Measurements from ENCODE around the gene PLEKHA8.

- TF ChIP-seq TAF1 (IDR thresholded peaks at IDR 0.05; ENCODE audit: borderline replicate concordance, insufficient read depth, low read length) = no peak
- TF ChIP-seq POLR2AphosphoS5 (IDR thresholded peaks at IDR 0.05; ENCODE audit: low read depth, low read length) = no peak
- no peak for TF ChIP-seq SIN3A (IDR thresholded peaks at IDR 0.05; ENCODE audit: borderline replicate concordance, insufficient read depth, low read length)
Measured at GRCh38 chr7:30083334-30083733, 55.1 kb downstream of the PLEKHA8 start.
